Muscle of back (tissue), 10 donors: ENCODE results near the gene CDH5. TPM values are rescaled to one million over a fixed set of nuclear protein-coding genes. Genes with fewer than 3 reads are reported as not detected.

Experiments
- polyA plus RNA-seq, 10 donors: library from polyadenylated mRNA; unstranded; fragments of 120-200 nt; gene quantifications; one replicate each; pipeline ENCODE4 v1.2.1, GENCODE V29; 2013; ENCODE audit not compliant: insufficient read length in 10 of 10

CDH5 gene
- polyA plus RNA-seq, 10 donors: 69.5 to 111 (median 85.2) TPM

Other genes starting within 250 kb of the CDH5 start
- 1 to 10 TPM in 6 of 10 donors, under 1 TPM in 4; 0.75 to 1.6 (median 1.1) TPM for gene BEAN1, start 60.6 kb downstream of the CDH5 start, polyA plus RNA-seq
- 10 to 100 TPM; 12.0 to 20.3 (median 15.8) TPM for gene TK2, start 183.4 kb downstream of the CDH5 start, polyA plus RNA-seq
- 10 to 100 TPM; 24.7 to 39.5 (median 26.5) TPM for gene CKLF, start 185.9 kb downstream of the CDH5 start, polyA plus RNA-seq
- 1 to 10 TPM; 2.7 to 8.6 (median 5.6) TPM for gene CMTM1, start 199.7 kb downstream of the CDH5 start, polyA plus RNA-seq
- under 1 TPM in 9 of 10 donors, not detected in 1; 0.26 to 0.79 (median 0.49) TPM for gene CMTM2, start 212.8 kb downstream of the CDH5 start, polyA plus RNA-seq
- gene CMTM3, start 238.0 kb downstream of the CDH5 start, polyA plus RNA-seq: 10 to 100 TPM; 48.9 to 73.7 (median 62.4) TPM